A549 (cell line): Measurements from ENCODE around the gene PTRHD1. TPM values are rescaled to one million over a fixed set of nuclear protein-coding genes. Genes with fewer than 3 reads are reported as not detected.

Source experiments
- ATAC-seq, 2 experiments: fragments of 200-7000 bp in 1 of 2; fragments of >200 bp in 1 of 2; cut with Nextera tagmentation in 1 of 2; cut with Tn5 transposase in 1 of 2; 3 replicates each; pipeline versions ENCODE4 v1.8.0 to v1.9.1; 2018 to 2020; ENCODE audit warnings: mild to moderate bottlenecking in 1 of 2, moderate library complexity in 1 of 2
- CTCF ChIA-PET: fragments of 300-600 bp; sonication (Branson Sonifier 250); formaldehyde crosslinking; extraction: SDS; loops from one replicate; lab custom pipeline; 2021; ENCODE audit warnings: antibody characterized with exemption, inconsistent platforms; lab: Yijun Ruan, JAX
- POLR2A ChIA-PET: fragments of 350-600 bp; formaldehyde crosslinking; extraction: SDS; loops from one replicate; lab custom pipeline; 2021; ENCODE audit warnings: antibody characterized with exemption, inconsistent platforms; lab: Yijun Ruan, JAX
- DNase-seq, 2 experiments: peaks; one replicate each; pipeline versions ENCODE4 v3.0.0 to v3.0.0-alpha.2; 2011 to 2016; ENCODE audit warnings: low read depth in 1 of 2, low spot score in 1 of 2
- FAIRE-seq: peaks from 2 replicates; lab custom pipeline; 2011; peaks lifted over from hg19 to GRCh38; lab: Jason Lieb, UNC
- H3K27ac ChIP-seq, 2 experiments: fragments of >200 bp; sonication (Bioruptor Twin); formaldehyde crosslinking; 3 replicates each; pipeline ENCODE4 v1.5.1; 2016 to 2017
- H3K4me1 ChIP-seq: fragments of >200 bp; sonication (Bioruptor Twin); formaldehyde crosslinking; 3 replicates; pipeline ENCODE4 v1.6.1; 2016
- H3K4me2 ChIP-seq: fragments of >200 bp; sonication (Bioruptor Twin); formaldehyde crosslinking; 3 replicates; pipeline ENCODE4 v1.6.1; 2016
- H3K4me3 ChIP-seq: fragments of >200 bp; sonication (Bioruptor Twin); formaldehyde crosslinking; 3 replicates; pipeline ENCODE4 v1.5.1; 2016
- H3K9me3 ChIP-seq: fragments of >200 bp; sonication (Bioruptor Twin); formaldehyde crosslinking; 3 replicates; pipeline ENCODE4 v1.6.1; 2016
- ATOH8 ChIP-seq: fragments of 250-450 bp; sonication (Bioruptor Pico); IDR thresholded peaks from 2 replicates; pipeline ENCODE4 v1.5.0; 2020; ENCODE audit warnings: low read depth, mild to moderate bottlenecking, moderate library complexity
- BHLHE40 ChIP-seq: IDR thresholded peaks from 2 replicates; pipeline ENCODE4 v1.6.1; 2012; ENCODE audit warnings: low read depth, low read length, inconsistent platforms
- CTCF ChIP-seq: fragments of >200 bp; sonication (Bioruptor Twin); formaldehyde crosslinking; IDR thresholded peaks from 3 replicates; pipeline ENCODE4 v1.5.1; 2016
- EHF ChIP-seq: fragments of 250-450 bp; sonication (Bioruptor Pico); IDR thresholded peaks from 2 replicates; pipeline ENCODE4 v1.5.0; 2020; ENCODE audit warnings: mild to moderate bottlenecking
- EHMT2 ChIP-seq: fragments of 200-600 bp; sonication (generic); IDR thresholded peaks from 2 replicates; pipeline ENCODE4 v1.6.1; 2016; ENCODE audit warnings: antibody characterized with exemption, low read depth, mild to moderate bottlenecking, moderate library complexity
- EP300 ChIP-seq, 2 experiments: fragments of >200 bp; sonication (Bioruptor Twin); formaldehyde crosslinking; IDR thresholded peaks; 2 replicates in 1 of 2; 3 replicates in 1 of 2; pipeline ENCODE4 v1.6.1; 2016 to 2017
- FOSB ChIP-seq: fragments of 250-450 bp; sonication (Bioruptor Pico); IDR thresholded peaks from 2 replicates; pipeline ENCODE4 v1.5.0; 2020; ENCODE audit warnings: mild to moderate bottlenecking, moderate library complexity
- GATA3 ChIP-seq: IDR thresholded peaks from 2 replicates; pipeline ENCODE4 v1.6.1; 2012; ENCODE audit warnings: borderline replicate concordance
- HDAC2 ChIP-seq: fragments of 200-600 bp; sonication (generic); IDR thresholded peaks from 2 replicates; pipeline ENCODE4 v1.6.1; 2016
- HES2 ChIP-seq: fragments of >200 bp; sonication (Bioruptor Twin); formaldehyde crosslinking; IDR thresholded peaks from 2 replicates; pipeline ENCODE4 v1.6.1; 2016
- HMGXB4 ChIP-seq: fragments of 250-450 bp; sonication (Bioruptor Pico); IDR thresholded peaks from 2 replicates; pipeline ENCODE4 v1.5.0; 2021; ENCODE audit warnings: mild to moderate bottlenecking, moderate library complexity, borderline replicate concordance
- HOXB13 ChIP-seq: fragments of 250-450 bp; sonication (Bioruptor Pico); IDR thresholded peaks from 2 replicates; pipeline ENCODE4 v1.5.0; 2020; ENCODE audit warnings: low read depth, mild to moderate bottlenecking, moderate library complexity
- JUNB ChIP-seq: fragments of >200 bp; sonication (Bioruptor Twin); formaldehyde crosslinking; IDR thresholded peaks from 2 replicates; pipeline ENCODE4 v1.6.1; 2016
- MAX ChIP-seq: IDR thresholded peaks from 2 replicates; pipeline ENCODE4 v1.6.1; 2012
- NPAS2 ChIP-seq: fragments of 250-450 bp; sonication (Bioruptor Pico); IDR thresholded peaks from 2 replicates; pipeline ENCODE4 v1.8.0; 2022; ENCODE audit warnings: mild to moderate bottlenecking, moderate library complexity, borderline replicate concordance
- NR3C1 ChIP-seq: fragments of >200 bp; sonication (Bioruptor Twin); formaldehyde crosslinking; IDR thresholded peaks from 3 replicates; pipeline ENCODE4 v1.6.1; 2017
- PBX3 ChIP-seq: IDR thresholded peaks from 2 replicates; pipeline ENCODE4 v1.6.1; 2012
- POLR2AphosphoS2 ChIP-seq: conservative IDR thresholded peaks from 2 replicates; pipeline ENCODE4 v1.6.1; 2012; ENCODE audit warnings: low read length, improper control_type of control experiment, inconsistent platforms
- RCOR1 ChIP-seq: fragments of 150-350 bp; IDR thresholded peaks from 2 replicates; pipeline ENCODE4 v1.6.1; 2014; ENCODE audit warnings: antibody characterized with exemption, low read length, low read depth
- REST ChIP-seq: fragments of 200-600 bp; sonication (generic); IDR thresholded peaks from 2 replicates; pipeline ENCODE4 v1.6.1; 2016; ENCODE audit warnings: antibody characterized with exemption, mild to moderate bottlenecking, moderate library complexity
- RFX5 ChIP-seq: fragments of 450-650 bp; IDR thresholded peaks from 2 replicates; pipeline ENCODE4 v1.7.1; 2014; ENCODE audit warnings: antibody characterized with exemption, mild to moderate bottlenecking, moderate library complexity
- SMC3 ChIP-seq: fragments of >200 bp; sonication (Bioruptor Twin); formaldehyde crosslinking; IDR thresholded peaks from 3 replicates; pipeline ENCODE4 v1.6.1; 2018; ENCODE audit warnings: inconsistent platforms
- TFCP2L1 ChIP-seq: fragments of 250-450 bp; sonication (Bioruptor Pico); IDR thresholded peaks from 2 replicates; pipeline ENCODE4 v1.5.0; 2021; ENCODE audit warnings: mild to moderate bottlenecking
- TP53 ChIP-seq: fragments of 250-450 bp; sonication (Bioruptor Pico); IDR thresholded peaks from 2 replicates; pipeline ENCODE4 v1.5.0; 2021; ENCODE audit warnings: mild to moderate bottlenecking, moderate library complexity
- USF2 ChIP-seq: fragments of 450-650 bp; IDR thresholded peaks from 2 replicates; pipeline ENCODE4 v1.6.1; 2014; ENCODE audit warnings: antibody characterized with exemption
- WGBS: methylation state at CpG from one replicate; pipeline ENCODE4 v1.1.6; 2017; ENCODE audit errors: missing lambda C conversion rate; 5-methylcytosine and 5-hydroxymethylcytosine counted together
- polyA plus RNA-seq, 4 experiments: library from polyadenylated mRNA; depleted of rRNA in 3 of 4; stranded (reverse); fragments of >200 nt; fragmentation: RNase III in 1 of 4; extraction: RNeasy Plus Mini Kit Qiagen cat#74134 plus additional on column Dnase treatment in 1 of 4; gene quantifications; 2 replicates in 3 of 4; 3 replicates in 1 of 4; pipeline ENCODE4 v1.2.3, GENCODE V29; 2011 to 2017

Gene PTRHD1
- polyA plus RNA-seq, 2 of the 4 experiments (the other 2 are of a cell fraction): 44.9 to 86.6 TPM

GRCh38 chr2:24832931-24833701 is 39.9 kb upstream of the PTRHD1 start (continued):
- no peak for TF ChIP-seq RFX5
- TF ChIP-seq JUNB: no peak
- no peak for TF ChIP-seq MAX
- TF ChIP-seq SMC3: no peak
- no peak for TF ChIP-seq EP300 (IDR thresholded peaks at IDR 0.05)
- TF ChIP-seq FOSB (CRISPR knock-in tag): no peak
- no peak for TF ChIP-seq TP53 (CRISPR knock-in tag)

- Histone ChIP-seq H3K4me1 (no peaks in the 10 kb centered on the region), H3K27ac (no peak overlapping the region), H3K4me2 (no peak overlapping the region), H3K9me3 (no peaks in the 10 kb centered on the region), H3K4me3 (no peak overlapping the region)
- CTCF ChIA-PET: interaction anchor here (1.0 to 1.5 kb wide), 4 partner anchors 8 to 42 kb away, joined by 3 read pairs; no protein-coding TSS in a partner anchor
- FAIRE-seq (no peak), DNase-seq (no peak), ATAC-seq (no peak)
- TF ChIP-seq TFCP2L1 (CRISPR knock-in tag) (no peak), PBX3 (no peak), EHF (CRISPR knock-in tag) (no peak), EHMT2 (no peak), HOXB13 (CRISPR knock-in tag) (no peak), USF2 (no peak)
- 86% methylated on average over 9 of the region's 9 CpGs for WGBS
- POLR2A ChIA-PET: no interaction called here
These were observed 39.3 kb upstream of the PTRHD1 start for GRCh38 chr2:24832521-24832920.

- ATAC-seq: no peak
- POLR2A ChIA-PET: no interaction called here
- no peak for TF ChIP-seq REST
- no peak for TF ChIP-seq GATA3
- TF ChIP-seq RCOR1: no peak
- no peak for TF ChIP-seq ATOH8 (CRISPR knock-in tag)
- no peak for TF ChIP-seq HDAC2
- TF ChIP-seq HMGXB4 (CRISPR knock-in tag): no peak
- no peak for TF ChIP-seq RFX5
- TF ChIP-seq BHLHE40: no peak
- no peak for TF ChIP-seq CTCF
- no peak for TF ChIP-seq HES2
- TF ChIP-seq NR3C1: no peak
- no peak for TF ChIP-seq POLR2AphosphoS2
- TF ChIP-seq NPAS2: no peak
These were observed 38.9 kb upstream of the PTRHD1 start for GRCh38 chr2:24832073-24832461.

More at GRCh38 chr2:24832073-24832461, 38.9 kb upstream of the PTRHD1 start:
- no peak overlapping the region for H3K4me3 ChIP-seq
- WGBS: 94% methylated on average over 12 of the region's 14 CpGs
- H3K4me1 ChIP-seq: 0 out of 3 replicates have a peak, but pooled peaks cover 2% of the 10 kb centered on the region
- H3K9me3 ChIP-seq: no peaks in the 10 kb centered on the region
- CTCF ChIA-PET: interaction anchor here (1.1 to 15.3 kb wide), 2 partner anchors 9 to 425 kb away, joined by 3 to 252 read pairs; no protein-coding TSS in a partner anchor
- DNase-seq: no peak
- no peak for FAIRE-seq
- no peak overlapping the region for H3K4me2 ChIP-seq
- H3K27ac ChIP-seq: no peak overlapping the region
